ENCODE measurements around the gene SUDS3.
"Not testable (repeated sequence)": the region's sequence is repeated elsewhere in the genome, so short reads cannot be mapped to it uniquely, and the experiment has no call there.

SUDS3 gene

GRCh38 chr12:118376089-118377020 is at the start of gene SUDS3:
TSS of gene SUDS3 (plus strand) at chr12:118376555. CDS start at chr12:118376692, 137 bp downstream.
- DNase-seq, result peak; percentile 43

GRCh38 chr12:118326991-118327390 is 49.4 kb upstream of the SUDS3 start:
- no peak for DNase-seq

GRCh38 chr12:118327391-118327790 is 49.0 kb upstream of the SUDS3 start:
- no peak for DNase-seq

- no peak for DNase-seq
Observed at GRCh38 chr12:118328486-118329330, 47.6 kb upstream of the SUDS3 start.

GRCh38 chr12:118330421-118331018 is 45.8 kb upstream of the SUDS3 start:
- peak; percentile 63 for DNase-seq

- no peak for DNase-seq
Observed at GRCh38 chr12:118332511-118332910, 43.8 kb upstream of the SUDS3 start.

- no peak for DNase-seq
Observed at GRCh38 chr12:118334241-118334640, 42.1 kb upstream of the SUDS3 start.

- DNase-seq, result peak; percentile 24
Observed at GRCh38 chr12:118334939-118335567, 41.3 kb upstream of the SUDS3 start.

- no peak for DNase-seq
Observed at GRCh38 chr12:118336123-118336522, 40.2 kb upstream of the SUDS3 start.

GRCh38 chr12:118337194-118337838 is 39.0 kb upstream of the SUDS3 start:
- DNase-seq, result no peak

GRCh38 chr12:118342090-118342489 is 34.3 kb upstream of the SUDS3 start:
- no peak for DNase-seq

GRCh38 chr12:118344829-118345228 is 31.5 kb upstream of the SUDS3 start:
- no peak for DNase-seq

- DNase-seq, result no peak
Observed at GRCh38 chr12:118345355-118345754, 31.0 kb upstream of the SUDS3 start.

- DNase-seq, result no peak
Observed at GRCh38 chr12:118346895-118347294, 29.5 kb upstream of the SUDS3 start.

- no peak for DNase-seq
Observed at GRCh38 chr12:118347916-118348315, 28.4 kb upstream of the SUDS3 start.

GRCh38 chr12:118350908-118351559 is 25.3 kb upstream of the SUDS3 start:
- no peak for DNase-seq

- DNase-seq, result no peak
Observed at GRCh38 chr12:118353721-118354120, 22.6 kb upstream of the SUDS3 start.

GRCh38 chr12:118354503-118354902 is 21.9 kb upstream of the SUDS3 start:
- DNase-seq, result not testable (repeated sequence)

GRCh38 chr12:118354903-118355302 is 21.5 kb upstream of the SUDS3 start:
- no peak for DNase-seq

GRCh38 chr12:118355843-118356242 is 20.5 kb upstream of the SUDS3 start:
- DNase-seq, result peak; percentile 12

GRCh38 chr12:118356809-118357256 is 19.5 kb upstream of the SUDS3 start:
- peak; percentile 44 for DNase-seq
